Mesothelial cell of epicardium (in vitro differentiated cells): ENCODE results near the gene TP73. TPM values are rescaled to one million over a fixed set of nuclear protein-coding genes. Genes with fewer than 3 reads are reported as not detected.

ENCODE experiments used
- DNase-seq, 2 experiments: peaks; one replicate each; pipeline ENCODE4 v3.0.0; 2021; ENCODE audit warnings: low spot score in 2 of 2; ENCODE audit not compliant: unreplicated experiment in 2 of 2
- H3K27ac Mint-ChIP-seq: 2 replicates; pipeline ENCODE4 v1.8.0; 2021; ENCODE audit warnings: mixed read lengths
- H3K27me3 Mint-ChIP-seq: 2 replicates; pipeline ENCODE4 v1.8.0; 2021; ENCODE audit warnings: low read depth, mixed read lengths
- H3K36me3 Mint-ChIP-seq: 2 replicates; pipeline ENCODE4 v1.8.0; 2021; ENCODE audit warnings: mixed read lengths
- H3K4me1 Mint-ChIP-seq: 2 replicates; pipeline ENCODE4 v1.8.0; 2021; ENCODE audit warnings: mixed read lengths
- H3K4me3 Mint-ChIP-seq: 2 replicates; pipeline ENCODE4 v1.8.0; 2021; ENCODE audit warnings: mild to moderate bottlenecking, moderate library complexity, mixed read lengths
- H3K9me3 Mint-ChIP-seq: 2 replicates; pipeline ENCODE4 v1.8.0; 2021; ENCODE audit warnings: mixed read lengths
- total RNA-seq: library from RNA; stranded (reverse); gene quantifications from 3 replicates; pipeline ENCODE4 v1.2.1, GENCODE V29; 2021
- TF ChIP-seq, protein P1 (sequence below): fragments of 200-600 bp; sonication (generic); IDR thresholded peaks from one replicate; pipeline ENCODE4 v1.5.0; 2021; ENCODE audit warnings: antibody characterized with exemption; ENCODE audit not compliant: unreplicated experiment

The TP73 gene
- total RNA-seq, 1 donor from 2014 or later, result 1.4 TPM

DNA sequence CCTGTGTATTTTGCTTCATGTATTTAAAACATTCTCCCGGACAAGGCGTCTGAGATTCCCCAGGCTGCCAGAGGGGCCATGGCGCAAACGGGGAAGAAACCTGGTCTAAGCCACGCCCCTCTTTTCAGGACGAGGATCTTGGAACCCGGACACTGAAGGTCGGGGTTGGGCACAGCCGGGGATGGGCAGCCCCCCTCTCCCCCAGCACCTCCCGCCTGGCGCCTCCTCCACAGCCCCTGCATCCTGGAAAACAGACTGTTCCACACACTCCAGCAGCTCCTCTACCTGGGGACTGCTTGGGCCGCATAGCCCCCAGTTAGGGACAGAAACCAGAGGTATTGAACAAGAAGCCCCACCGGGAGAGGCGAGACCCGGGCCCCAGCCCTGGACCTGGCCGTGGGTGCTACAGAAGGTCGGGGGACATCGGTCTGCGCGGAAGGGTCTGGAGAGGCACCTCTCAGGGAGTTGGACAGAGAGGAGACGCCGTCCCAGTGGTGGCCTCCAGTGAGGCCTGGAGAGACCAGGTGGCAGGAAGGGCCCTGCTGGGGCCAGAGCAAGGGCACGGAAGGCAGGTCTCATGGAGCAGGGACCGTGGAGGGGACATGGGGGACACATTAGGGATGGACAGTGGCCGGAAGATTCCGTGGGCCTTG, 5.4 kb downstream of the TP73 start:
- Mint-ChIP-seq H3K9me3 (no peaks in the 10 kb centered on the region), H3K4me3 (no peak overlapping the region), H3K4me1 (no peaks in the 10 kb centered on the region), H3K27ac (no peak overlapping the region), H3K27me3 (peaks cover 86% of the 10 kb centered on the region), H3K36me3 (no peaks in the 10 kb centered on the region)
- DNase-seq, result no peak
- TF ChIP-seq, protein P1, sequence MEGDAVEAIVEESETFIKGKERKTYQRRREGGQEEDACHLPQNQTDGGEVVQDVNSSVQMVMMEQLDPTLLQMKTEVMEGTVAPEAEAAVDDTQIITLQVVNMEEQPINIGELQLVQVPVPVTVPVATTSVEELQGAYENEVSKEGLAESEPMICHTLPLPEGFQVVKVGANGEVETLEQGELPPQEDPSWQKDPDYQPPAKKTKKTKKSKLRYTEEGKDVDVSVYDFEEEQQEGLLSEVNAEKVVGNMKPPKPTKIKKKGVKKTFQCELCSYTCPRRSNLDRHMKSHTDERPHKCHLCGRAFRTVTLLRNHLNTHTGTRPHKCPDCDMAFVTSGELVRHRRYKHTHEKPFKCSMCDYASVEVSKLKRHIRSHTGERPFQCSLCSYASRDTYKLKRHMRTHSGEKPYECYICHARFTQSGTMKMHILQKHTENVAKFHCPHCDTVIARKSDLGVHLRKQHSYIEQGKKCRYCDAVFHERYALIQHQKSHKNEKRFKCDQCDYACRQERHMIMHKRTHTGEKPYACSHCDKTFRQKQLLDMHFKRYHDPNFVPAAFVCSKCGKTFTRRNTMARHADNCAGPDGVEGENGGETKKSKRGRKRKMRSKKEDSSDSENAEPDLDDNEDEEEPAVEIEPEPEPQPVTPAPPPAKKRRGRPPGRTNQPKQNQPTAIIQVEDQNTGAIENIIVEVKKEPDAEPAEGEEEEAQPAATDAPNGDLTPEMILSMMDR, result no peak

DNA sequence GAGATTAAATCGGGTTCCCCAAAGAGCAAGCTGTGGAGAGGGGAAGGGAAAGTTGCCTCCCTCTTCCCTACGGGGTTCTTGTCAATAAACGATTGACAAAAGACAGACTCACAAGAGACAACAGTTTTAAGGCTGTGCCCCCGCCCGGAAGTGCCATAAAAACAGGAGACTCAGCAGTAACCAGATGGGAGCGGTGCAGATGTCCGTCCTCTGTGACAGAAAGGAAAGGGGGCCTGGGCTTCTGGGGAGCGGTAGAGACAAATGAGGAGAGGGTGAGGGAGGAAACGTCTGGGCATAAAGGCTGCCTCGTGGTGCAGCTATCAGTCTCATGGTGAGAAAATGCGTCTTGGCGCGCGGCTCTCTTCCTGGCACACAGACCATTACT, 5.9 kb downstream of the TP73 start:
- no peak for DNase-seq
- Mint-ChIP-seq H3K9me3 (no peaks in the 10 kb centered on the region), H3K36me3 (no peaks in the 10 kb centered on the region), H3K27ac (no peak overlapping the region), H3K4me1 (no peaks in the 10 kb centered on the region), H3K4me3 (no peak overlapping the region), H3K27me3 (peaks cover 86% of the 10 kb centered on the region)
- TF ChIP-seq, protein P1, result no peak

DNA sequence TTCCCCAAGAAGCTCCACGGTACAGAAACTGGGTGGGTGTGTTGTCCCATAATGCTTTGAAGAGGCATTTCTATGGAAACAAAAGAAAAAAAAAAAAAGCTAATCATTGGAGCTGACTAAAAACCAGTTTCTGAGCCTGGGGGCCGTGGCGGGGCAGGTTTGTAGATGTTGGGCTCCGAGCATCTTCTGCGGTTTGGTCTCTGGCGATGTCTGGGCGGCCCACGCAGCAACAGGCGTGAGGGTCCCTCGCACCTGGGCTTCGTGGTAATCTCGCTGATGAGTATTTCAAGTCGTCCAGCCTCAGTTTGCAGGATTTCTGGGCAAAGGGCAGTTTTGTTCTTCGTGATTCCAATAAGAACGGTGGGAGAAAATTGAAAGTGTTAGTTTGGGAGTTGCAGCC, 6.8 kb downstream of the TP73 start:
- no peak for DNase-seq
- TF ChIP-seq, protein P1, result no peak
- Mint-ChIP-seq H3K4me3 (no peak overlapping the region), H3K9me3 (no peaks in the 10 kb centered on the region), H3K27ac (no peak overlapping the region), H3K4me1 (no peaks in the 10 kb centered on the region), H3K27me3 (peaks cover 80% of the 10 kb centered on the region), H3K36me3 (no peaks in the 10 kb centered on the region)

DNA sequence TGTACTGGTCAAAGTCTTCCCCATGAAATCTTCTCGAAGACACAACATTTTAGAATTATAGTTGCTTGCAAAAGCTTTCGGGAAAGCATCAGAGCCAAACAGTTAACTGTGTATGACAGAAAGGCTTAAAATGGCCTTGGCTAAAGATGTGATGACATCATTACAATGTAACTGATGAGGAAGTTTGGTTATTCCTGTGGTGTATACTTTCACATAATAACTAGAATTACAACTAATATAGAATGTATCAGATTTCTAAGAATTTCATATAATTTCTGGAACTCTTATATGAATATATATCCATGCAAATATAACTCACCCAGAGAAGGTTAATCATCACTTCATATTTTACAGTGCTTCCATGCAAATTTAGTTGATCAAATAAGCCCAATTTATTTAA, 8.4 kb downstream of the TP73 start:
- no peak overlapping the region for H3K4me3 Mint-ChIP-seq
- H3K4me1 Mint-ChIP-seq, result peaks cover 6% of the 10 kb centered on the region
- TF ChIP-seq, protein P1, result no peak
- no peaks in the 10 kb centered on the region for H3K9me3 Mint-ChIP-seq
- no peaks in the 10 kb centered on the region for H3K36me3 Mint-ChIP-seq
- peaks cover 73% of the 10 kb centered on the region for H3K27me3 Mint-ChIP-seq
- no peak for DNase-seq
- no peak overlapping the region for H3K27ac Mint-ChIP-seq

DNA sequence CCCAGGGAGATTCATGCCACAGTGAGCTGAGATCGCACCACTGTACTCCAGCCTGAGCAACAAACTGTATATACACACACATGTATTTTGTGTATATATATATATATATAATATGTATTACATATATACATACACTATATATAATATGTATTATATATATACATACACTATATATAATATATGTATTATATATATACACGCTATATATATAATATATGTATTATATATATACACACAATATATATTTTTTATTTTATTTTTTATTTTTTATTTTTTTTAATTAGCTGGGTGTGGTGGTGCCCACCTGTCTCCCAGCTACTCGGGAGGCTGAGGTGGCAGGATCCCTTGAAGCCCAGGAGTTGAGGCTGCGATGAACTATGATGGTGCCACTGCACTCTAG, 9.3 kb downstream of the TP73 start:
- TF ChIP-seq, protein P1, result no peak
- H3K27me3 Mint-ChIP-seq, result peaks cover 69% of the 10 kb centered on the region

More for the DNA sequence above, 9.3 kb downstream of the TP73 start:
- Mint-ChIP-seq H3K9me3 (no peaks in the 10 kb centered on the region), H3K4me1 (peaks cover 6% of the 10 kb centered on the region), H3K36me3 (no peaks in the 10 kb centered on the region), H3K27ac (no peak overlapping the region), H3K4me3 (no peak overlapping the region)
- no peak for DNase-seq
